Activated CD4-positive, alpha-beta T cell treated with anti-CD3 and anti-CD28 coated beads, Interleukin-2, amount 50 U/mL, for 48 hours (primary cell): ENCODE results near the gene RAVER2.

Experiments used
- DNase-seq, 2 experiments: peaks; one replicate each; pipeline ENCODE4 v3.0.0-alpha.2; 2020

Gene RAVER2

GRCh38 chr1:64849942-64850341 lies 105.1 kb downstream of the RAVER2 start:
- no peak for DNase-seq

GRCh38 chr1:64850846-64851245 lies 106.0 kb downstream of the RAVER2 start:
- DNase-seq: no peak

- DNase-seq: no peak
Observed at GRCh38 chr1:64851664-64852063, 106.8 kb downstream of the RAVER2 start.

- no peak for DNase-seq
Observed at GRCh38 chr1:64854674-64855073, 109.8 kb downstream of the RAVER2 start.

- DNase-seq: no peak
Observed at GRCh38 chr1:64855557-64855956, 110.7 kb downstream of the RAVER2 start.

- DNase-seq: no peak
Observed at GRCh38 chr1:64856553-64856952, 111.7 kb downstream of the RAVER2 start.

GRCh38 chr1:64857347-64857746 lies 112.5 kb downstream of the RAVER2 start:
- DNase-seq: no peak

GRCh38 chr1:64861611-64862010 lies 116.7 kb downstream of the RAVER2 start:
- no peak for DNase-seq

- DNase-seq: peak; percentile 20 to 38
Observed at GRCh38 chr1:64864018-64864940, 119.4 kb downstream of the RAVER2 start.

GRCh38 chr1:64865105-64865757 lies 120.4 kb downstream of the RAVER2 start:
- no peak for DNase-seq

- no peak for DNase-seq
Observed at GRCh38 chr1:64866689-64867088, 121.8 kb downstream of the RAVER2 start.

- DNase-seq: no peak
Observed at GRCh38 chr1:64867266-64867665, 122.4 kb downstream of the RAVER2 start.

- DNase-seq: no peak
Observed at GRCh38 chr1:64871256-64871655, 126.4 kb downstream of the RAVER2 start.

GRCh38 chr1:64872067-64872466 lies 127.2 kb downstream of the RAVER2 start:
- DNase-seq: no peak

- no peak for DNase-seq
Observed at GRCh38 chr1:64873576-64873975, 128.7 kb downstream of the RAVER2 start.

- no peak for DNase-seq
Observed at GRCh38 chr1:64874666-64875065, 129.8 kb downstream of the RAVER2 start.

- DNase-seq: no peak
Observed at GRCh38 chr1:64875101-64875500, 130.2 kb downstream of the RAVER2 start.

GRCh38 chr1:64875606-64876005 lies 130.7 kb downstream of the RAVER2 start:
- DNase-seq: no peak

- no peak for DNase-seq
Observed at GRCh38 chr1:64877151-64877550, 132.3 kb downstream of the RAVER2 start.

GRCh38 chr1:64877598-64877997 lies 132.7 kb downstream of the RAVER2 start:
- DNase-seq: no peak

GRCh38 chr1:64878090-64878489 lies 133.2 kb downstream of the RAVER2 start:
- no peak for DNase-seq

- DNase-seq: no peak
Observed at GRCh38 chr1:64878931-64879611, 134.2 kb downstream of the RAVER2 start.

GRCh38 chr1:64880449-64880848 lies 135.6 kb downstream of the RAVER2 start:
- no peak for DNase-seq

GRCh38 chr1:64881281-64881680 lies 136.4 kb downstream of the RAVER2 start:
- no peak for DNase-seq
